ENCODE results near the gene BMP8A. TPM values are rescaled to one million over a fixed set of nuclear protein-coding genes. Genes with fewer than 3 reads are reported as not detected.

BMP8A gene
- total and polyA plus RNA-seq, 2 experiments from 2014 or later: 1.2 to 2.8 TPM

GRCh38 chr1:39452540-39452939 lies 38.9 kb upstream of the BMP8A start:
- Histone ChIP-seq H4K20me1 (ENCODE audit: insufficient read depth, poor library complexity, severe bottlenecking) (peaks cover 3% of the 10 kb centered on the region), H3K4me2 (no peak overlapping the region), H3K9me3 (ENCODE audit: low read depth) (no peaks in the 10 kb centered on the region), H3K27me3 (no peaks in the 10 kb centered on the region), H3K36me3 (replicated peaks; ENCODE audit: insufficient read depth, low read depth) (peaks cover 6% of the 10 kb centered on the region), H3K4me1 (ENCODE audit: insufficient read depth) (no peaks in the 10 kb centered on the region), H2AFZ (no peak overlapping the region), H3K27ac (no peak overlapping the region), H3K4me3 (no peak overlapping the region), H3K9me2 (replicated peaks; ENCODE audit: insufficient read depth) (no peaks in the 10 kb centered on the region), H3K79me2 (no peaks in the 10 kb centered on the region)
- no peak for DNase-seq (ENCODE audit: low spot score)
- 93% methylated on average over 5 of the region's 5 CpGs for WGBS (ENCODE audit: low lambda C conversion rate, missing lambda C conversion rate)
- TF ChIP-seq EZH2 (IDR thresholded peaks at IDR 0.05; ENCODE audit: borderline replicate concordance): no peak
- TF ChIP-seq CTCF (IDR thresholded peaks at IDR 0.05; ENCODE audit: poor library complexity): no peak
- TF ChIP-seq EZH2phosphoT487 (IDR thresholded peaks at IDR 0.05; ENCODE audit: low read depth, severe bottlenecking, unreplicated experiment): no peak

GRCh38 chr1:39453603-39454002 lies 37.8 kb upstream of the BMP8A start:
- WGBS (ENCODE audit: low lambda C conversion rate, missing lambda C conversion rate): 88% methylated on average over 8 of the region's 8 CpGs

GRCh38 chr1:39458991-39459390 lies 32.4 kb upstream of the BMP8A start:
- peaks cover 3% of the 10 kb centered on the region for H4K20me1 ChIP-seq (ENCODE audit: insufficient read depth, poor library complexity, severe bottlenecking)
- H3K27ac ChIP-seq: no peak overlapping the region
- WGBS (ENCODE audit: low lambda C conversion rate, missing lambda C conversion rate): 94% methylated on average over 4 of the region's 4 CpGs
- H3K4me1 ChIP-seq (ENCODE audit: insufficient read depth): no peaks in the 10 kb centered on the region
- H3K36me3 ChIP-seq (replicated peaks; ENCODE audit: insufficient read depth, low read depth): peaks cover 6% of the 10 kb centered on the region
- H3K4me3 ChIP-seq: no peak overlapping the region
- no peak for DNase-seq (ENCODE audit: low spot score)
- no peak overlapping the region for H2AFZ ChIP-seq
- H3K4me2 ChIP-seq: no peak overlapping the region
- no peaks in the 10 kb centered on the region for H3K9me2 ChIP-seq (replicated peaks; ENCODE audit: insufficient read depth)
- no peaks in the 10 kb centered on the region for H3K79me2 ChIP-seq
- TF ChIP-seq EZH2phosphoT487 (IDR thresholded peaks at IDR 0.05; ENCODE audit: low read depth, severe bottlenecking, unreplicated experiment) (no peak), CTCF (IDR thresholded peaks at IDR 0.05; ENCODE audit: poor library complexity) (no peak), EZH2 (IDR thresholded peaks at IDR 0.05; ENCODE audit: borderline replicate concordance) (no peak)
- no peaks in the 10 kb centered on the region for H3K27me3 ChIP-seq
- H3K9me3 ChIP-seq (ENCODE audit: low read depth): no peaks in the 10 kb centered on the region

More at GRCh38 chr1:39453603-39454002, 37.8 kb upstream of the BMP8A start:
- Histone ChIP-seq H3K9me3 (ENCODE audit: low read depth) (no peaks in the 10 kb centered on the region), H2AFZ (no peak overlapping the region), H4K20me1 (ENCODE audit: insufficient read depth, poor library complexity, severe bottlenecking) (peaks cover 3% of the 10 kb centered on the region), H3K4me1 (ENCODE audit: insufficient read depth) (no peaks in the 10 kb centered on the region), H3K27me3 (no peaks in the 10 kb centered on the region), H3K27ac (no peak overlapping the region), H3K79me2 (no peaks in the 10 kb centered on the region), H3K4me2 (no peak overlapping the region), H3K4me3 (no peak overlapping the region), H3K36me3 (replicated peaks; ENCODE audit: insufficient read depth, low read depth) (peaks cover 6% of the 10 kb centered on the region), H3K9me2 (replicated peaks; ENCODE audit: insufficient read depth) (no peaks in the 10 kb centered on the region)
- no peak for DNase-seq (ENCODE audit: low spot score)
- TF ChIP-seq CTCF (IDR thresholded peaks at IDR 0.05; ENCODE audit: poor library complexity) (no peak), EZH2phosphoT487 (IDR thresholded peaks at IDR 0.05; ENCODE audit: low read depth, severe bottlenecking, unreplicated experiment) (no peak), EZH2 (IDR thresholded peaks at IDR 0.05; ENCODE audit: borderline replicate concordance) (no peak)

- Histone ChIP-seq H3K36me3 (replicated peaks; ENCODE audit: insufficient read depth, low read depth) (no peaks in the 10 kb centered on the region), H3K9me3 (ENCODE audit: low read depth) (no peaks in the 10 kb centered on the region), H2AFZ (no peak overlapping the region), H4K20me1 (ENCODE audit: insufficient read depth, poor library complexity, severe bottlenecking) (no peaks in the 10 kb centered on the region), H3K4me2 (no peak overlapping the region), H3K4me1 (ENCODE audit: insufficient read depth) (no peaks in the 10 kb centered on the region), H3K9me2 (replicated peaks; ENCODE audit: insufficient read depth) (no peaks in the 10 kb centered on the region), H3K4me3 (no peak overlapping the region), H3K27me3 (no peaks in the 10 kb centered on the region), H3K79me2 (no peaks in the 10 kb centered on the region), H3K27ac (no peak overlapping the region)
- TF ChIP-seq EZH2phosphoT487 (IDR thresholded peaks at IDR 0.05; ENCODE audit: low read depth, severe bottlenecking, unreplicated experiment): no peak
- no peak for TF ChIP-seq EZH2 (IDR thresholded peaks at IDR 0.05; ENCODE audit: borderline replicate concordance)
- TF ChIP-seq CTCF (IDR thresholded peaks at IDR 0.05; ENCODE audit: poor library complexity): no peak
- DNase-seq (ENCODE audit: low spot score): no peak
- 79% methylated on average over 1 of the region's 1 CpG for WGBS (ENCODE audit: low lambda C conversion rate, missing lambda C conversion rate)
Observed at GRCh38 chr1:39462074-39462473, 29.4 kb upstream of the BMP8A start.
